HG02973 (cell line): ENCODE measurements around the gene METTL22.

ENCODE experiments used
- ATAC-seq: cut with Tn5 transposase; IDR thresholded peaks from one replicate; pipeline ENCODE4 v1.9.1; 2021; ENCODE audit warnings: moderate library complexity; ENCODE audit not compliant: unreplicated experiment

The METTL22 gene

DNA sequence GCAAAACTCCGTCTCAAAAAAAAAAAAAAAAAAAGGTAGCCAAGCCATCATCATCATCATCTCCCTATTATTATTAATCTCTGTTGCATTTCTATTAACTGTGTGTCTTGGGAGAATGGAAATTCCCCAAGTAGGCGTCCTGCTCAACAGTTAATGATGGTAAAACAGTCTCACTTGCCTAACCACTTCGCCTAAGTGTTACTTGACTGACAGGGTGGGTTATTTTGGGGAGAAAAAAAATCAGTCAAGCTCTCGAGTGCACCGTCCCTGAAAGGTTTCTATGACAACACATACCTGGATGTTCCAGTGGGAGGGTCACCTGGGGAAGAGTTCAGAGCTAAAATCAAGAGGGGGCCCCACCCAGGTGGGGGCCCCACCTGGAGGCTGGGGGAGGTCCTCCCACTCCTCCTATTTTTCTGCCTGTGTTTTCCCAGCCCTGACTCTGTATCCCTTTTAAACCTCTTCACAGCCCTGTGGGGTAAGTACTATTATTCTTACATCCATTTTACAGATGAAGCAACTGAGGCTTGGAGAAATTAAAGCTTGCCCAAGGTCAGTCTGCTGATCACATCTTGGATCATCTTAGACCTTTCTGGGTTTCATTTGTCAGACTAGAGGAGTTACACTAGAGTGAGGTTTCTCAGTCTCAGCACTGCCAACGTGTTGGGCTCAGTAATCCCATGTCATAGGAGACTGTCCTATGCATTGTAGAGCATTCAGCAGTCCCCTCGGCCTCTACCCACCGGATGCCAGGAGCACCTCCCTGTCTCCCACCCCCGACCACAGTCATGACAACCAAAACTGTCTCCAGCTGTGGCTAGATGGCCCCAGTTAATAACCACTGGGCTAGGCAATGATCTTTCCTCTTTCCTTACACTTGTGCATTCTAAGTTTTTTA, 41.9 kb downstream of the METTL22 start:
- no peak for ATAC-seq

DNA sequence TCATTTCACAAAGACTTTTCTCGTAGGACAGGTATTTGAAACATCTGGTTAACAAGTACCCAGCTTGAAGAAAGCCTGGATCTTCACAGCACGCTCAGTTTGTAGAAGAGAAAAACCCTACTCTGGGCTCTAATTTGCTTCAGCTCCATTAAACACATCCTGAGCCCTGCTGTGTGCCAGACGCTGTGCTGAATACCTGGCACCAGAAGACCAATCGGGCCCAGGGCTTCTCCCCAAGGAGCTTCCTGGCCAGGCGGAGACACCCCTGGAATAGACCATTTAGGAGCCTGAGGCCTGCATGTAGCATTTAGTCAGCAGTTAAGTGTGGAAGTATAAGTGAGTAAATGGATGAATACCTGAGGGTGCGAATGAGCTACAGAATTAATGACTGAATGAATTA, 44.0 kb downstream of the METTL22 start:
- no peak for ATAC-seq

DNA sequence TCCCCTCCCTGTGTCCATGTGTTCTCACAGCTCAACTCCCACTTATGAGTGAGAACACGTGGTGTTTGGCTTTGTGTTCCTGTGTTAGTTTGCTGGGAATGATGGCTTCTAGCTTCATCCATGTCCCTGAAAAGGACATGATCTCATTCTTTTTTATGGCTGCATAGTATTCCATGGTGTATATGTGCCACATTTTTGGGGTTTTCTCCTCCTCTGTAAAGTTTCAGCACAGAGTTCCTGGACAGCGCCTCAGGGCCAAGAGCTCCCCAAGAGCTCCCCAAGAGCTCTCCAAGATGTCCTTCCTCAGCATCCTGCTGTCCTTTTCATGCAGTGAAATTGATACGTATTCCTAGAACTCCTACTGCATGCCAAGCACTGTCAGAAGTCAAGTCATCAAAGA, 46.0 kb downstream of the METTL22 start:
- no peak for ATAC-seq

DNA sequence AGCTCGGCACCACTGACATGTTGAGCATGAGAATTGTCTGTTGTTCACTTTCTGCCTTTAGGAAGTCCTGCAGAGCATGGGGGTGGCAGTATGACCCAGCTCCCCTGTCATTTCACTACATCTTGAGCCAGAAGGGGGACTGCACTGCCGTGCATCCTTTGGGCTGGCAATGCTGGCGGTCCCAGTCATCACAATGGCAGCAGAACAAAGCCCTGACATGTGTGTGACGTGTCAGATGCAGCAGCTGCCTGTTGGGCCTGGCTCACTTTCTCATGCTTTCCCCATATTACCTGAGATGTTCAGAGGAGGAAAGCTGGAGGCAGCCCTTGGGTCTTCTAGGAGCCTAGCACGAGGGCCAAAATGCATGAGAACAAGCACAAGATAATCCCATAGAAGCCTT, 46.6 kb downstream of the METTL22 start:
- ATAC-seq: no peak

DNA sequence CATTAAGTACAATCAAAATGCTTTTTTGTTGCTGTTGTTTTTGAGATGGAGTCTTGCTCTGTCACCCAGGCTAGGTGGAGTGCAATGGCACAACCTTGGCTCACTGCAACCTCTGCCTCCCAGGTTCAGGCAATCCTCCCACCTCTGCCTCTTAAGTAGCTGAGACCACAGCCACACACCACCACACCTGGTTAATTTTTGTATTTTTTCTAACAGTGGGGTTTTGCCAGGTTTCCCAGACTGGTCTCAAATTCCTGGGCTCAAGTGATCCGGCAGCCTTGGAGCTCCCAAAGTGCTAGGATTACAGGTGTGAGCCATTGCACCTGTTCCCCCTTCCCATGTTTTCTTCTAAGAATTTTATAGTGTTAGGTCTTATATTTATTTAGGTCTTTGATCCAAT, 48.0 kb downstream of the METTL22 start:
- no peak for ATAC-seq

DNA sequence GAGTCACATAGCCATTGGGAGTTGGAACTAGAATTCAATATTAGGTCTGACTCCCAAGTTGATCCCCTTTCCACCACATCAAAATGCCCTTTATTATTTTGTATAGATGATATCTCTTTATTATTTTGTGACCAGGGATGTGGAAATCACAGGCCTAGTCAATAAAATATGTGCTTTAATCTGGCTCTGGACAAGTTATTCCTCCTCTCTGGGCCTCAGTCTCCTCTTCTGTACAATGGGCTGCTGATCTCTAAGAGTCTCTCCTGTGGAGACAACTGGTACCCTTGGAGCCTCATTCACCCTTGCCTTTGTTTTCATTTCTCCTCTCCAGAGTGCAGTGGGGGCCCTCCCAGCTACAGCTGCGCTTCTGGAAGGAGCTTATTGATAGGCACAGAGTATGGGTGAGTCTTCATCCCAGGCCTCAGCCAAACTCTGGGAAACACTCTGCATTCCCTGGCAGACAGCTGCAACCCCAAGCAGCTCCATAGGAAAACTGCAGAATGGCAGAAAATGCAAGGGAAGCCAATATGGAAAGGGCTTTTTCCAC, 48.6 kb downstream of the METTL22 start:
- no peak for ATAC-seq

DNA sequence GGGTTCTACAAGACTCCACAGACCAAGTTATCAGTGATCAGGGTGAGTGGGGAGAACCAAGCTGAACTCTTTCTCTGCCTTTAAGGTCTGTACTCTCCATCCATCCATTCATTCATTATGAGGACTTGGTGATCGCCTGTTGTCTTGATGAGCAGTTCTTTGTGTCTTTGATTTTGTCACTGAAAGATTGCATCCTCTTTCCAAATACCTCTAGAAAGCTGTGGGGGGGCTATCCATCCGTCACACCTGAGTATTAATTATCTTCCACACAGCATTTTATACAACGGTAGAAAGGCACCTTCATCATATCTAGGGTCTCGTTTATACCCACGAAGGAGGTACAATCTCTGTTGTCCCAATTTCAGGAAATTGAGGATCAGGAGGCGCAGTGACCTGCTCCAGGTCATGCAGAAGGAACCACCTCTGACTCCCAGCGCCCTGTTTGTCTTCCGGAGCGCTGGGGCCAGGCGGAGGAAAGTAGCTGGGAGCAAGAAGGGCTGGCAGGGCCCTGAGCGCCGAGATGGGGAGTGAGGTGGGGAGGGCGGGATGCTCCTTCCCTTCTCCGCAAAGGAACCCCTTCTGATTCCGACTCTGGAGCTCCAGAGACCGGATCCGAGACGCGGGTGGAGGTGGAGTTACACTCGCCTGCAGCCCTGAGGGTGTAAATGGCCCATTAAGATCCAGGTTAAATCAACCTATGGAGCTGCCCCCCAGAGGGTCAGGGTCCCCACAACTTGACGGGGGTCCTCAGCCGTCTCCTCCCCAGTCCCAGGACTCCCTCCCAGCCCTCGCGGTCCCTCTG, 52.3 kb downstream of the METTL22 start:
- ATAC-seq: peak; percentile 28

DNA sequence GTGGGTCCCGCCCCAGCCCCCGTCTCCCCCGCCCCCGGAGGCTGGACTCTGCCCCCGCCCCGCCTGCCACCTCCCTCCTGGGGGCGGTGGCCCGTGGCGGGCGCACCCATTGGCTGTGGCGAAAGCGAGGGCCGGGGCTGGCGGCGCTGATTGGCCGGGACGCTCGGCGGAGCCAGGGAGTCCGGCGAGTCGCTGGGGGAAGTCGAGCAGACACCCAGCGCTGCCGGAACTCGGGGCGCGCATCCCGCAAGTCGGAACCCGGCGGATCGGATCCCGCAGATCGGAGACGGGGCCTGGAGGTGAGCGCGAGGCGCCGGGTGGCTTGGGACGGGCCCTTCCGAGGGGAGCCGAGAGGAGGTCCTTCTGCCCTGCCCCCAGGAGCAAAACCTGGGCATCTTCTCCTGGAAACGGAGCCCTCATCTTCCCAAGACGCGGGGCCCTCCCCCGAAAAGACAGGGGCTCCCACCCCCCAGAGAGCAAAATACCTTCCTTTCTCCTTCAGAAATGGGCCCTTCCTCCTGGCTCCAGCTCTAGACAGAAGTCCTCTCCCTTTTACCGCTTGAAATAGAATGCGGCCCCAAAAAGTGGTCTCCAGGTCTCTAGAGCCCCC, 53.0 kb downstream of the METTL22 start, which contains the start of gene ABAT:
Gene ABAT, plus strand, starts transcription at position 205 of the 610 bp plus-strand sequence. CDS start 61,123 bp downstream, outside the sequence.
- peak; percentile 99 for ATAC-seq

DNA sequence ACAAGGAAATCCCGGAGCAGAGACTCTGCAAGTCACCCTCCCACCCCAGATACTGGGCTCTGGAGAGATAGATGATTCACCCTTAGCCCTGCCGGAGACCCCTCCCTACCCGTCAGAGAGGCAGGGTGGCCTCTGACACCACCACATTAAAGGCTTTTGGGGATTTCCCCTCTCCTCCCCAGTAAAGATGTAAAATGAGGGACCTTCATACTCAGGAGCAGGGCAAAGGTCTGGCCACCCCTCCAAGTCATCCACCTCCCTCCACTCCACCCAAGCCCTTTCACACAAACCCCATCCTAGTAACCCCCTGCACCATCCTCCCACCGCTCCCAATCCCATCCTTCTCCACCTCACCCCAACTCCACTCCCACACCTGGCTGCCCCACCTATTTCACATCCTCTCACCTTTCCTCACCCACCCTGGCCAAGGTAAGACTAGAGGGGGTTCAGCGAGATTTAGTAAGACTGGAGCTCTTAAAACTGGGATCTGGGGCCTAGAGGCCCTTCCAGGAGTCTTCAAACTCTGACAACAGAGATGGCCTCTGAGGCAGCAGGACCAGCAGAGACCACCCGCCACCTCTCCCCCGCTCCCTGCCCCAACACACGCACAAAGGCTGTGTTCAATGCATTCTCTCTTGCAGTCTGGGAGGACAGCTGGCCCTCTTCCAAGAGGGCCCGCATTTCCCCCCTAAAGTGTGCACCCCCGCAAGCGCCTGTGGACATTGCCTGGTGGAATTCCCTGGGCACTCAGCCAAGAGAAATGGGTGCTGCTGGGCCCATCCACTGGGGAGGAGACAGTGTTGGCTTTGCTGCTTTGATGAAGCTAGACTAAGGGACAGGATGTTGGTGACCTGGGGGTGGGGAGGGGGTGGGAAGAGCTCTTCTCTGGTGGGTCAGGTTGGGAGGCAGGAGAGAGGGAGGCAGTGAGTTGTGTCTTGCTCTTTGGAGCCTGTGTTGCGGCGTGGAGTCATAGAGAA, 54.0 kb downstream of the METTL22 start:
- no peak for ATAC-seq

DNA sequence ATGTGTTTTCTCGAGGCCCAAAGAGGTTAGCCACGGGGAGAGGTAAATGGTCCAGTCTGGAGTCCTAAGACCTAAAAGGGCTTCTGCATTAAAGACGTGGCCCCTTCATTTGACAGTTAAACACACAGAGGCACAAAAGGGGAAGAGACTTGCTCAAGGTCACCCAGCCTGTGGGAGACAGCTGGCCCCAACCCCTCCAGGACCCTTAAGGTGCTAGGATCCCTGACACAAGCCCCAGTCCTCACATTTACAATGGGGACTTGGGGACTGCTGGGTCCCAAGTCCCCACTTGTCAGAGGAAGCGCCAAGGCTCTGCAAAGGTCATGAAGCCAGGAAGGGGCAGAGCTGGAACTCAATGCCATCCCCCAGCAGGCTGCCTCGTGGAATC, 54.7 kb downstream of the METTL22 start:
- ATAC-seq: no peak

DNA sequence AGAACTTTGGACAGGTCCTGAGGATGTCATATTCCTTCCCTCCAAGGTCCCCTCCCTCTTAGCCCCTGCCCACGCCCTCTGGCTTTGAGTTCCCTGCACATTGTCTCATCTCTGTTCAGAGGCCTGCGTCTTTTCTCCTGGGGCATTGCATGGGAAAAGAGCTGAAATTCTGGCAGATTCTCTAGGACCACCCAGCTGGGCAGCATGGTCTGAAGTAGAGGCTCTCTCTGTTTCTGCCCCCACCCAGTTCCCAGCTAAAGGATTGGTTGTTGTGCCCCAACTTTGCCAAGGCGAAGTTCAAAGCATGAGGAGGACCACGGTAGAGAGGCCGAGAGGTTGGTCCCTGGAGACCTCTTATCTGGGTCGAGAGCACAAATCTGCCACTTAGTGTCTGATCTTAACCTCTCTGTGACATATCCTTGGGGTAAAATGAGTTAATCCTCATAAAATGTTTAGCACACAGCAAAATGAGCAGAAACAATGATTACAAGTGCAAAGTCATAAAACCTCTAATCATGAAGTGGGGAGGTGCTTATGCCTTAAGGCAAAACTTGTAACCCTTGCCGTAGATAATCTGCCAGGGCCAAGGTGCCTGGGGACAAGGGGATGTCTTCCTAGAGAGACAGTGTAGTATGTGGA, 55.4 kb downstream of the METTL22 start:
- no peak for ATAC-seq

DNA sequence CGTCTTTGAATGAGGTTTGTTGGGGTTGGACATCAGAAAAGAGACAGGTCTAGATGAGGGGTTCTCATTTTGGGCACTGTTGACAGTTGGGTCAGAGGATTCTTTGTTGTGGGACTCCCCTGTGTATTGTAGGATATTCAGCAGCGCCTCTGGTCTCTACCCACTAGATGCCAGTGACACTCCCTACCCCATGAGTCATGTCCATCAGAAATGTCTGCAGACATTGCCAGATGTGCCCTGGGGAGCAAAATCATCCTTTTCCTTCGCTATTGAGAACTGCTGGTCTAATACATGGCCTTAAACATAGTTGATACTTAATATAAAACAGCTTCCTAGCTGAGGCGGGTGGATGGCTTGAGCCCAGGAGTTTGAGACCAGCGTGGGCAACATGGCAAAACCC, 56.0 kb downstream of the METTL22 start:
- no peak for ATAC-seq

DNA sequence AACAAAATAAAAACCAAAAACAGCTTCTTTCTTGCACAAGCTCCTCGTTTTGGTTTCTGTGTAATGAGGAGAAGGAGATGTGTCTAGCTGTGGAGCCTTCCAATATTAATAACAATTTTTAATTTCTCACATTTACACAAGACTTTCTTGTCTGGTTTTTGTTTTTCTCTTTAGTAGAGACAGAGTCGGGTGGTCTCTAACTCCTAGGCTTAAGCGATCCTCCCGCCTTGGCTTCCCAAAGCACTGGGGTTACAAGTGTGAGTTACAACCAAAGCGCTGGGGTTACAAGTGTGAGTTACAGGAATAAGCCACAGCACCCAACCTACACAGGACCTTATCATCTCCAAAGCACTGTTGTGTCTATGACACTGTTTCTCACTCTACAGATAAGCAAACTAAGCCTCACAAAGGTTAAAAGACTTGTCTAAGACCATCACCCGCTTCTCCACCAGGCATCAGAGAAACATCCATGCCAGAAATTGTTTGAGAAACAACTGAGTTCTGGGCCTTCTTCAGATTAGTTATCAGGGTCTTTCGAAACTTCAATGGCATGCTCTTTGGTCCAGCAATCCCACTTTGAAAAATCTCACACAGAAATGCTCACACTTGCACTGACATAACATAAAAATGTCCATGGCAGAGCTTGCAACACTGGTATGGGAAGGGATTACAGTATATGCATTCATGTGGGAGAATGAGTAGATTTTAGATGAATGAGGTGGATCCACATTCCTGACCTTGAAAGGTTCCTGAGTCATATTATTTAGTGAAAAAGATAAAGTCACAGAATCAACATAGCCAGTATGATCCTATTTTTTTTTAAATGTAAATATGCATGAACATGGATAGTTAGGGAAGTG, 56.8 kb downstream of the METTL22 start:
- ATAC-seq: no peak

DNA sequence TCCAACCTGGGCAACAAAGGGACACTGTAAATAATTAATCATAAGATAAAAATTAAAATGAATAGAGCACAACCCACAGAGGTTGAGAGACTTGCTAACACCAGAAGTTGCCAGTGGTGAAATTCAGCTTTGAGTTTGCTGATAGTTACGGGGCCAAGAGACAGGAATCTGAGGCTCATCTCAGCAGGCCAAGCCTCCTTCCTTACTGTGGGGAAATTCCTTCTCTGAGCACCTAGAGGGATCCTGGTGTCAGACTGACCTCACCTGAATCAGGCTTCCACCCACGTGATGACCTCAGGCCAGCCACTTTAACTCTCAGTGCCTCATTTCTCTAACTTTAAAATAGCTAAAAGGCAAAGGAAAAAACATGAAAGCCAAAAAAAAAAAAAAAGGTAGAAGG, 57.7 kb downstream of the METTL22 start:
- no peak for ATAC-seq

DNA sequence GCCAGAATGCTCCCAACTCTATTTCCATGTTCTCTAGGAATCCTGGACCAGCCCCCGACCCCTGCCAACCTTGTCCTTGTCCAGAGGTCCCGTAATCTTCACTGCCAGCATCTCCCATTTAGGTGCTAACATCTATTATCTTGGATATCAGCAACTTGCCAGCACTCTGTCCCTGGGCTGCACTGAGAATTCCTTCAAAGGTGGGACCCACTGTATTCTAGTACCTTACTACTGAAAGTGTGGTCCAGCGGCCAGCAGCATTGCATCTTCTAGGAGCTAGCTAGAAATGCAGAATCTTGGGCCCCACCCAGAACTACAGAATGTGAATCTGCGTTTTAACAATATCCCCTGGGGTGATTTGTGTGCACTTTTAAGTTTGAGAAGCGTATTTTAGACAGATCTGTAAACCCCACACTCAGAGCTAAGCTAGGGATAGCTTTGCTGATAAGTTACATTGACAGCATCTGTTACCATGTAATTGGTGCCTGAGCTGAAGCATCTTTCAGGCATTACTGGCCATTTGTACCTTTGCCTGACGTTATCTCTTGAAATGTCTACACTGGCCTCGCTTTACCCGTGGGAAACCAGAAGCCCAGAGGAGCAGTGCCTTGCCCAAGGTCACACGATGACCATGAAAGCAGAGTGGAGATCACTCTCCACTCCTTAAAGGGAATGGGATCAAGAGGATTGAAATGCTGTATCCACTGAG, 61.2 kb downstream of the METTL22 start:
- ATAC-seq: no peak

DNA sequence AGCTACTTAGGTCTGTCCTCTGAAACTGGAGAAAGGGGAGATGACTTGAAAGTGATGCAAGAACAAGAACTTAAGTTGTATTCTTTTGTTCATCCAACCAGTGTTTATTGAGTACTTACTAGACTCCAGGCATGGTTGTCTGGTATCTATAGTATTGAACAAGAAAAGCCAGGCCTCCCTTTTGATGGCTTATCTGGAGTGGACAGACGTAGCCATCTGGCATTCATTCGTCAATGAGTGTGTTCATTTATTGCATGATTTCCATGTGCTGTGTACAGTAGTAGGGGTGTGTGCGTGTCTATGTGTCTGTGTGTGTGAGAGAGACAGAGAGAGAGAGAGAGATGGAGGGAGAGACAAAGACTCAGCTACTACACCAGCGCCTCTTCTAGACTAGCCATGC, 62.1 kb downstream of the METTL22 start:
- no peak for ATAC-seq

DNA sequence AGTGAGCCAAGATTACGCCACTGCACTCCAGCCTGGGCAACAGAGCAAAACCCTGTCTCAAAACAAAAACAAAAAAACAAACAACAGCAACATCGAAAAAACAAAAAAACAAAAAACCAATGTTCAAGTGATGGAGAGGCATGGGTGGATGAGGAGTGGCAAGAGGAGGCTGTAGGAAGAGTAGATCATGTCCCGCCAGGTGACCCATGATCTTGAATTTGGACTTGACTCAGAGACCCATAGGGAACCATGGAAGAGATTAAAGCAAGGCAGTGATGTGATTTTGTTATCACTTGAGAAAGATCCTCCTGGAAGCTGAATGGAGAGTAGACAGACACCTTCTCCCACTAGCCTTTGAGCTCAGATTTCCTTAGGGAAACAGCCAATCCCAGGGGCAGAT, 64.1 kb downstream of the METTL22 start:
- ATAC-seq: no peak

DNA sequence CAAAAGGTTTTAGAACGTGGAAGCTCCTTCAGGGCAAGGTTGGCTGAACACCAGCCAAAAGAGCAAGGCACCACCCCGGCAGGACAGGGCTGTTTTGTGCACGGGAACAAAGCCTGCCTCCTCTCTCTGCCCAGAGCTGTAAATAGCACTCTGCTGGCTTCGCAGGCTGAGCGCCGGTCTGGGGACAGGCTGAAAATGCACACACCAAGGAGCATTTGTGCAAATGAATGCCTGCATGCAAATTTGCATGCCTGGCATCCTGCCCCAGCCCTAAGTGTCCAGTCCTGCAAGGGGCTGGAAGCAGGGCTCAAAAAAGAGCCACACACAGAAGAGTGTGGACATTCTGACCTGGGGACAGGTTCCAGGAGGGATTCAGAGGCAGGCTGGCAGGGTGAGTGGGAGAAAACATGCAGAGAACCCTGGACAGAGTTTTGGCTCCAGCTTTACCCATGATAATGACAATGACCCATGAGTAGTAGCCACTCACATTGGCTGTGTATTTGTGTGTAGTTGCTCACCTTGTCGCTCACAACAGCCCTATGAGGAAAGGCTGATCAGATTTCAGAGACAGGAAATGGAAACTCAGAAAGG, 64.6 kb downstream of the METTL22 start:
- no peak for ATAC-seq
